ENCODE results near the gene ADAM10.

ADAM10 gene

DNA sequence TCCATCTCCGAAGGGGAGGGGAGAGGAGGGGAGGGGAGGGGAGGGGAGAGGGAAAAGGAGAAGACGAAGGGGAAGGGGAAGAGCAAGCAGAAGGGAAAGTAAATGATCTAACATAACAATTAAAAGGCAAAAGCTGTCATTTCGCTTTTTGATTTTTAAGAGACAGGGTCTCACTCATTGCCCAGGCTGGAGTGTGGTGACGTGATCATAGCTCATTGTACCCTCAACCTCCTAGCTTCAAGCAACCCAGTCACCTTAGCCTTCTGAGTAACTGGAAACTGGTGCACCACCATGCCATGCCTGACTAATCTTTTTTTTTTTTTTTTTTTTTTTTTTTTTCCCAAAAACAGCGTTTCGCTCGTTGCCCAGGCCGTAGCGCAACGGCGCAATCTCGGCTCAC is 22.6 kb downstream of the ADAM10 start:
- TF ChIP-seq, protein P1, sequence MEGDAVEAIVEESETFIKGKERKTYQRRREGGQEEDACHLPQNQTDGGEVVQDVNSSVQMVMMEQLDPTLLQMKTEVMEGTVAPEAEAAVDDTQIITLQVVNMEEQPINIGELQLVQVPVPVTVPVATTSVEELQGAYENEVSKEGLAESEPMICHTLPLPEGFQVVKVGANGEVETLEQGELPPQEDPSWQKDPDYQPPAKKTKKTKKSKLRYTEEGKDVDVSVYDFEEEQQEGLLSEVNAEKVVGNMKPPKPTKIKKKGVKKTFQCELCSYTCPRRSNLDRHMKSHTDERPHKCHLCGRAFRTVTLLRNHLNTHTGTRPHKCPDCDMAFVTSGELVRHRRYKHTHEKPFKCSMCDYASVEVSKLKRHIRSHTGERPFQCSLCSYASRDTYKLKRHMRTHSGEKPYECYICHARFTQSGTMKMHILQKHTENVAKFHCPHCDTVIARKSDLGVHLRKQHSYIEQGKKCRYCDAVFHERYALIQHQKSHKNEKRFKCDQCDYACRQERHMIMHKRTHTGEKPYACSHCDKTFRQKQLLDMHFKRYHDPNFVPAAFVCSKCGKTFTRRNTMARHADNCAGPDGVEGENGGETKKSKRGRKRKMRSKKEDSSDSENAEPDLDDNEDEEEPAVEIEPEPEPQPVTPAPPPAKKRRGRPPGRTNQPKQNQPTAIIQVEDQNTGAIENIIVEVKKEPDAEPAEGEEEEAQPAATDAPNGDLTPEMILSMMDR (IDR thresholded peaks at IDR 0.05; ENCODE audit: low read depth, low read length), result no peak
- in situ Hi-C loops (cut with HindIII; ENCODE audit: low sequenced_read_pairs), result no loop called here
- no peak overlapping the region for H3K4me3 ChIP-seq (ENCODE audit: low read depth, low read length)
- DNase-seq (ENCODE audit: low read depth, low spot score), result no peak

DNA sequence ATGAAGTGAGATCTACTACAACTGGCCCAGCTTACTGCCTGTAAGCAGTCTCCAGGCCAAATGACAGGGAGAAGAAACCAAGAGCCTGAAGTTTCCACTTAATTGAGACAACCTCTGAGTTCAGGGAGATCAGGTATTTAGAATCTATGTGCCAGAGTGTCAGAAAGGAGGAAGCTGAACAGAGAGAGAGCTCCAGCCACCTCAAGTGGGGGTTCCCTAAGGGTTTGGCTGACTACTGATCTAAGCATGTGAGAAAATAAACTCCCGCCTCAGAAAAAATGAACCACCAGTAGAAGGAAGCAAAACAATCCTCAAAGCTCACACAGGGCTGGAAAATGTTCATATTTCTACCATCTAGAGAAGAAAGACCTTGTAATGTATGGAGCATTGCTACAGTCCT is 25.0 kb downstream of the ADAM10 start:
- in situ Hi-C loops (cut with HindIII; ENCODE audit: low sequenced_read_pairs), result no loop called here
- TF ChIP-seq, protein P1 (IDR thresholded peaks at IDR 0.05; ENCODE audit: low read depth, low read length), result no peak
- DNase-seq (ENCODE audit: low read depth, low spot score), result peak; percentile 62
- no peak overlapping the region for H3K4me3 ChIP-seq (ENCODE audit: low read depth, low read length)

DNA sequence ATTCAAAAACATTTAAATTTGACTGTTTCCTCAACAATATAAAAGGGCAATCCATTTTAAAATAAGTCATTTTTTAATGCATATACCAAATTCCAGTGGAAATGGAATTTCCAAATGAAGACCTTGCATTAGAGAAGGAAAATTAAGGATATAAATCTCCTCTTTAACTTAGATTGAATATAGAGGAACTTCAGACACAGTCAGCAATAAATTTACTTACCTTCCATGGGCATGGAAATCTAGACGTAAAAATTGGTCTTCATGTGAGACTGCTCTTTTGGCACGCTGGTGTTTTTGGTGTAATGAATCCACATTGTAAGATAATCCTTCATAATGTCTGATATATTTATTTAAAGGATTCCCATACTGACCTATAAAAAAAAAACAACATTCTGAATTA is 32.1 kb downstream of the ADAM10 start:
- no peak for DNase-seq (ENCODE audit: low read depth, low spot score)
- in situ Hi-C loops (cut with HindIII; ENCODE audit: low sequenced_read_pairs), result no loop called here
- TF ChIP-seq, protein P1 (IDR thresholded peaks at IDR 0.05; ENCODE audit: low read depth, low read length), result no peak
- no peak overlapping the region for H3K4me3 ChIP-seq (ENCODE audit: low read depth, low read length)

DNA sequence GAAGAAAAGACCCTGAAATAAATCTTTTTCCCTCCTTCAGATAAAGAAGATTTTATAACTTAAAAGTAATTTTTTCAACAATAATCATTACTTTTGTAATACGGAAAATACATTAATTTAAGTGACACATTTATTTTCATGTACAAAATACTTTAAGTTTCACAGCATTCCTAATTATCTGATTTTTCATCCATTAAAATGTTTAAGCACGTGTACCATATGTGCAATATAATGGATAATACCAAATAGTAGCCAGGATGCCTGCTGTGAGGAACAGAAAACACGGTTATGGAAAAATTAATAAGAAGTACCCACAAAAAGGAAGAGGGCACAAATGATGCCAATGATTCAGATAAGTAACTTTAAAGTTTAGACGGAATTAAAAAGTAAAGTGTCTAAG is 33.5 kb downstream of the ADAM10 start:
- in situ Hi-C loops (cut with HindIII; ENCODE audit: low sequenced_read_pairs), result no loop called here
- DNase-seq (ENCODE audit: low read depth, low spot score), result no peak
- H3K4me3 ChIP-seq (ENCODE audit: low read depth, low read length), result no peak overlapping the region
- TF ChIP-seq, protein P1 (IDR thresholded peaks at IDR 0.05; ENCODE audit: low read depth, low read length), result no peak

DNA sequence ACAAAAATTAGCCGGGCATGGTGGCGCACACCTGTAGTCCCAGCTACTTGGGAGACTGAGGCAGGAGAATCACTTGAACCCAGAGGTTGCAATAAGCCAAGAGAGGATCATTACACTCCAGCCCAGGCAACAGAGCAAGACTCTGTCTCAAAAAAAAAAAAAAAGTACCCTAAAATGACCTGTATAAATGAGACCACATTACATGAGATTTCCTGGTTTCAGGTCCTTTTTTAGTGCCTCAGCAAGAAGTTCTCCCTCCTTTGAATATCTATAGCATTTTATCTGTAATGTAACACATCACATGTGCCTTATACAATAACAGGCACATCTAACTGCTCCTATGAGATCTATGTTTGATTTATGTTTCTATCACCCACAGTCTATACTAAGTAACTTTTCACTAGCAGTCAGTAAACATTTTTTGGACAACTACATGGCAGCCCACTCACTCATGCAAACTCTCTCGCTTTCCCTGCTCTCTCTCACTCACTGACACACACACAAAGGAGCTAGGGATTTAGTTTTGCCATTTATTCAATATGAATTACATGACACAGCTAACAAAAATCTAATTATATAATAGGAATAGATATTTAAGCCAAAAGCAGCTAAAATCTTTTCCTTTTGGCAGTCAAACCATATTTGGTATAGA is 34.1 kb downstream of the ADAM10 start:
- no peak overlapping the region for H3K4me3 ChIP-seq (ENCODE audit: low read depth, low read length)
- in situ Hi-C loops (cut with HindIII; ENCODE audit: low sequenced_read_pairs), result no loop called here
- TF ChIP-seq, protein P1 (IDR thresholded peaks at IDR 0.05; ENCODE audit: low read depth, low read length), result no peak
- DNase-seq (ENCODE audit: low read depth, low spot score), result no peak

DNA sequence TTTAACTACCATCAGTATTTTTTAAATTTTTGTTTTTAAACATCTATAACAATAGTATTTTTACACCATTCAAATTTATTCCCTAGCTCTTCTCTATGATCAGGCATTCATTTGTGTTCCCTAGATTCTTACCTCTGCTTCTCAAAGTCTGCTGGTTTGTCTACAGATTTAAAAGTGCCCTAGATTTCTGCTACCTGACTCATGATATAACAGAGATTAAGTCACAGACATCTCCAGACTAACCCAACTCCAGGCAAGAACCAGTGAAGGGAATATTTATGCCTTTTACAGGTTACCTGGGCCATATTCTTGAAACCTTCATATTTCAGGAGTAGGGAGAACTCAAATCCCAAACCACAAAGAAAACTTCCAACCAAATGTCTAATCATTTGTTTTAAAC is 38.8 kb downstream of the ADAM10 start:
- no peak overlapping the region for H3K4me3 ChIP-seq (ENCODE audit: low read depth, low read length)
- TF ChIP-seq, protein P1 (IDR thresholded peaks at IDR 0.05; ENCODE audit: low read depth, low read length), result no peak
- in situ Hi-C loops (cut with HindIII; ENCODE audit: low sequenced_read_pairs), result no loop called here
- DNase-seq (ENCODE audit: low read depth, low spot score), result no peak

Measured in astrocyte of the spinal cord (primary cell).